ENCODE results near the gene TNFAIP8.

TNFAIP8 gene

DNA sequence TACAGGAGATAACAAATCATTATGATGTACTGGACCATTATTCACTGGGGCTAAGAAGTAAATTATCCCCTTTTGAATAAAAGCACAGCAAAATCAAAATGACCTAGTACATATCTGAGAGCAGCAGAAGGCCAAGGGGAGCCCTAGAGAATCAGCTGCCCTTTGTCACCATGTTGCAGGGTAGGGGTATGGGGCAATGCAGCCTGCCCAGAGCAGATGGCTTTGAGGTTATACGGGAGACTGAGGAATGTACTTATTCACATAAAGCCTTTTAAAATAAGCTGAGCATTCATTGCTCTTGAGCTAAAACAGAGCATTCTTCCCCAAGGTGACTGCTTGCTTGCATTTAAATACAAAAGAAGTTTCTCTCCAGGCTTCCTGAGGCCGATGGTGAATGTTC lies 2.6 kb upstream of the TNFAIP8 start:
- DNase-seq = no peak

- no peak for DNase-seq
Observed at GRCh38 chr5:119353686-119354366, 2.0 kb upstream of the TNFAIP8 start.

DNA sequence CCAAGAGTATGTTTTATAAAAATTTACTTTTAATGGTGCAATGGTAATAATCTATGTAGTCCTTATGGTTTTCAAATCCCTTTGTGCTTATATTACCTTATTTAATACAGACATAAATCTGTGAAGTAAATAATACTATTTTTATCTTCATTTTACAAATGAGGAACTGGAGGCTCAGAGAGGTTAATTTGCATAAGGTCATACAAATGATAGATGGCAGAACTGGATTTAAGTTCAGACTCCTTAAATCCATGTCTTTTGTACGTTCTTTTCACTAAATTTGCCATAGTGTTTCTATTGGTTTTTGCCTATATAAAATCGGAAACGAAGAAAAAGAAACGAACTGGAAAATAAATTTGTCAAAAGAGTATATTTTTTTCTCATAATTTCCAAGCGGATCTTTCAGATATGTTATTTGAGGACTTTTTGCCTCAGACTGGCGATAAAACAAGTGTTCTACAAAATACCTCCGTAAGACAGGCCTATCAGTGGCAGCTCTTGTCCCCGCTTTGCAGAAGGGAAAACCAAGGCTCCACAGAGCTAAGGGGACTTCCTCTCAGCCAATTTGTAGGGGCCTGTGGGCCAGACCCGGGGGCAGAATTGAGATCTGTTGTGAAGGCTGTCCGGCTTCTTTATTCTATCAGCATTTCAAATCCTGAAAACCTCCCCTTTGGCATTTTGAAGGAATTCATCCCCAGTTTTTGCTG lies 1.1 kb upstream of the TNFAIP8 start:
- DNase-seq = no peak

DNA sequence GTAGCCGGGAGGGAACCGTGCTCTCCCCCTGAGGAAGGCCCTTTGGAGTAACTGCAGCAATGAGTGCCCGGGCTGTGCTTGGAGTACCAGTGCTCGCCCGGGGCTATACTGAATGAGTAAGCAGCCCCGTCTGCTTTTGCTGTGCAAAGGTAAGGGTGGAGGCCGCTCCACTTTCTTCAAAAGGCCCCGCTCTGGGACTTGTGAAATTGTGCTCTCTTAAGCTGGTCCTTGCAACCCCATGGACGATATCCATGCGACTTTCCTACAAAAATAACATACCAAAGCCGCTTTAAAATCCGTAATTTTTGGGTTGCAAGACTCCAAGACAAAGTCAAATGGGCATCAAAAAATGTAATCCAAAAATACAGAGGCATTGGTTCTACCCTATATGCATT lies 578 bp upstream of the TNFAIP8 start:
- DNase-seq = no peak

GRCh38 chr5:119356612-119357188 lies 881 bp downstream of the TNFAIP8 start:
- DNase-seq = no peak

DNA sequence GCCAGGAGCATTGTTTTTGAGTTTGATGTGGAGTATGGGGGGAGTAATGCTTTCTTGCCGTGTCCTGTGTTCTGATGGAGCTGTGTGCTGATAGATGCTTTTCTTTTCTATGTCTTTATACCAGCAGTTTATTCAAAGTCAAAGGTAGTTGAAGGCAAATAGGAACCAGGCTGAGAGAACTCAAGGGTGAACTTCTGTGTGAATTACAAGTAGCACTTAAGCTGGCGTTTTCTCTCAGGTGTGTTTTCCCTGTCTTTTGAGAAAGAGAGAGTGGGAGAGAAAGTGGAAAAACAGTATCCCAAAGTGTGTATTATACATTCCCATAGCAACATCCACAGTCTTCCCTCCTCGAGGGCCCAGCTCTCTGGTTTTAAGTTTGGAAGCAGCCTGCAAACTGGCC lies 1.5 kb downstream of the TNFAIP8 start:
- no peak for DNase-seq

- peak in 1 of 2 donors; percentile 52 for DNase-seq
Observed at GRCh38 chr5:119357808-119358529, 2.1 kb downstream of the TNFAIP8 start.

DNA sequence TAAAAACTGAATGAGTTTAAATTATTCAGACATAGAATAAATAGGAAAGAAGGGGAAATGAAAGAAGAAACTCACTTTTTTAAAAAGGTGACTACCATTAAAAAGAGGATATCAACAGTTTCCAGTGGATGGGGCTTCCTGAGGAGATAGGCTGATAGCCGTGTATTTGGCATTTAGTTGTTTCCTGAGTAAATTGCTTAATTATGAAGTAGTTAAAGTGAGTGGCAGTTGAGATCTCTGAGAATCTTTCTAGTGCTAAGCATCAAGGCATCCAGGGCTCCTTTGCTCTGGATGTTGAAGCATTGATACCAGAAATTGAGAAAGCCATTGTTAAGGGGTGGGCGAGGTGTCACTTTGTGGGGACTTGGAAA lies 2.7 kb downstream of the TNFAIP8 start:
- DNase-seq = no peak

- no peak for DNase-seq
Observed at GRCh38 chr5:119358901-119359603, 3.2 kb downstream of the TNFAIP8 start.

- DNase-seq = no peak
Observed at GRCh38 chr5:119359737-119360413, 4.1 kb downstream of the TNFAIP8 start.

DNA sequence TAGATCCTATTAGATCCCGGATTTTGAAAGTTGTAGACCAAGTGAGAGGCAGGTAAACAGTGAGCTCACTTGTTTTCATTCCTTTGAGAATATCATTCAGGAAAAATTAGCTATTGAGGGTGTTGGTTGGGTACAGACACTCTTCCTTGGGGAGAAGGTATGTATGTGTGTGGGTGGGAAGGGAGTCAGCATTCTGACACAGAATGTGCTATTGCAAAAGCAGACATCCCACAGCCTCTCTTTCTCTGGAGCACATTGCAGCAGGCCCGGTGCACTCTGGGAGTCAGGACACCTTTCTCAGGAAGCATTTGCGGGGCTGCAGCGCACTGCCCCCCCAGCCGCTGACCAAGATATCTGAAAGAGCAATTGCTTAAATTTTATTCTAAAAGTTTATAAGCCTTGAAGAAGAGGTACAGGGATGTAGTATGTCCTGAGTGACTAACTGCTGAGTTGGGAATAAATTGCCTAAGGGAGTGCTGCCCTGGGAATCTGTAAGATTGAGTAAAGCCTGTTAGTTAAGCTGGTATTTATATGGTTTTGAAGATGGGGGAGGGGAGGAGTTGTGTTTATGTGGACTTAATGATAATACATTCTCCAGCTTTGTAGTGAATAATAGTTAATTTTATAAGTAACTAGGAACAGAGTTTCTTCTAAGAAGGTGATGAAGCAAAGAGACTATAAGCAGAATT lies 5.2 kb downstream of the TNFAIP8 start:
- DNase-seq = no peak

- no peak for DNase-seq
Observed at GRCh38 chr5:119361594-119362125, 5.8 kb downstream of the TNFAIP8 start.

DNA sequence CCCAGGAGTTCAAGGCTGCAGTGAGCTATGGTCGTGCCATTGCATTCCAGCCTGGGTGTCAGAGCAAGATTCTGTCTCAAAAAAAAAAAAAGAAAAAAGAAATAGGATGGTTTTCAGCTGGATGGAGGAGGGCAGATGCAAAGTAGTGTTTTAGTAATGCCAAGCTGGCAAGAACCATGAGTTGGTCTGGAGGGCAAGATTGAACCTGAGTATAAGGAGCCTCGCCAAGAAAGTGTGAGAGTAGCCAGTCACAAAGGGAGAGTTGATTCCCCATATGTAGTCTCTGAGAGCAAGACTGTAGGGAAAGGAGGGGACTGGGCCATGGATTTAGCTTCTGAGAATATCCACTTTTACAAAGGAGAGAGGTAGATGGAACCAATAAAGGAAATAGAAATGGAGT lies 6.9 kb downstream of the TNFAIP8 start:
- DNase-seq = no peak

DNA sequence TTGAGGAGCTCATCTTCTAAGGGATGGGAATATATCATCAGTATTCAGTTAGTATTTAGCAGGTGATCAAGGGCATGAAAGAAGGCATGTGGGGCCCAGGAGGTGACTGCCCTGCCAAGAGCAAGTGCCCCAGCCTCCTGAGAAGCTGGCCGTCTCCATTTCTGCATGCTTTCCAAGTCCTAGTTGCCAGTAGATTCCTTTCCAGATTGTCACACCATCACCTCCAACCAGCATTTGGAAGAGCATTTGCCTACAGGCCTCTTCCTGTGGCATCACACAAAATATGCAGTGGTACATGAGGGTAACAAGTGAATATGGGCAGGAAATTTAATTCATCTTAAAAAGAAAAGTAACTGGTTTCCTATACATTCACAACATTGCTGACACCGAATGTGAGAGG lies 7.5 kb downstream of the TNFAIP8 start:
- no peak for DNase-seq

GRCh38 chr5:119363936-119364335 lies 8.1 kb downstream of the TNFAIP8 start:
- DNase-seq = no peak

- DNase-seq = no peak
Observed at GRCh38 chr5:119365847-119366539, 10.2 kb downstream of the TNFAIP8 start.

- peak in 1 of 2 donors; percentile 66 for DNase-seq
Observed at GRCh38 chr5:119366540-119366881, 10.7 kb downstream of the TNFAIP8 start.

GRCh38 chr5:119367502-119368237 lies 11.9 kb downstream of the TNFAIP8 start:
- DNase-seq = peak in 1 of 2 donors; percentile 65

DNA sequence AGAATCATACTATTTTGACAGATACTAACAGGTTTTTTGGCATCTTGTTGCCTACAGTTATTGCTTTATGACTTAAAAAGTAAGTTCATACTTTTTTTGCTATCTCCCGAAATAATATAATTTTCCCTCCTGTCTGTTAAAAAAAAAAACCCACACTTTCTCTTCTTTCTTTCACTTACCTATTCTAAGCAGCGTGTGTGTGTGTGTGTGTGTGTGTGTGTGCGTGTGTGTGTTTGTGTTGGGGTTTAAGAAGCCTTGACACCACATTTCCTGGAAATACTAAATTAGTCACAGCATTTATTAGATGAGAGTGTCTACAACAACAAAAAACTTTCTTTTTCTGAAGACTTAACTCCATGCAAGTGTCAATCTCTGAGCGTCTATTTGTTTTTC lies 12.4 kb downstream of the TNFAIP8 start:
- peak; percentile 78 to 86 for DNase-seq

DNA sequence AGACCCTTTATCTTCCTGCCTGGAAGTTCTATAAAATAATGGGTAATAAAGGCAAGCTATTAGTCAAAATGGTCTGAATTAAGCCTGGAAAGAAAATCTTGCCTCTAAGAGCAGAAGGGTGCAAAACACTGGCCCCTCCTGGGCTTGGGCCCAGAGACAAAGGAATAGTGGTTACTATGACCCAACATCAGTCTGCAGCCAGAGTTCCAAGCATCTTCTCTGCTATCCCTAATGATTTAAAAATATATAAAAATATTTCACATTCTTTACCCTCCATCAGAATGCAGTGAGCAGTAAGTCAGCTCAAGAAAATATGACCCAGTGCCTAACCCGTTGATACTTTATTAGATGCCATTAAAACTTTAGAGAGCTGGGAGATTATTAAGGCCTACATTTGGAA lies 14.7 kb downstream of the TNFAIP8 start:
- no peak for DNase-seq

Data from CD4-positive, alpha-beta T cell treated with Interferon alpha-2 for 1 hour (primary cell).